HepG2 (cell line): ENCODE measurements around the gene JMJD4. TPM values are rescaled to one million over a fixed set of nuclear protein-coding genes. Genes with fewer than 3 reads are reported as not detected.

Experiments
- ATAC-seq: fragments of 200-7000 bp; cut with Tn5 transposase; 3 replicates; pipeline ENCODE4 v1.9.1; 2020; ENCODE audit warnings: mild to moderate bottlenecking, moderate library complexity
- BruUV-seq: library from RNA; stranded (reverse); fragments of 400-500 nt; replicated peaks from 2 replicates; lab custom pipeline; 2021; lab: Mats Ljungman, UMichigan
- CTCF ChIA-PET: fragments of 300-600 bp; formaldehyde crosslinking; extraction: SDS; loops from one replicate; lab custom pipeline; 2021; ENCODE audit warnings: low total read pairs, inconsistent platforms, low intra/inter-chr PET ratio; lab: Yijun Ruan, JAX
- POLR2A ChIA-PET: fragments of 350-600 bp; sonication (Branson Sonifier 250); formaldehyde crosslinking; loops from one replicate; lab custom pipeline; 2020; ENCODE audit warnings: antibody characterized with exemption, inconsistent platforms; lab: Yijun Ruan, JAX
- DNase-seq: peaks from one replicate; pipeline ENCODE4 v3.0.0-alpha.2; 2015; ENCODE audit warnings: low spot score
- FAIRE-seq: peaks from 3 replicates; lab custom pipeline; 2011; peaks lifted over from hg19 to GRCh38; lab: Jason Lieb, UNC
- H2AFZ ChIP-seq: one replicate; pipeline ENCODE4 v1.6.1; 2011; ENCODE audit warnings: low read length, inconsistent platforms
- H3K27ac ChIP-seq: fragments of 300-600 bp; 3 replicates; pipeline ENCODE4 v1.8.0; 2011; ENCODE audit warnings: mixed run types, mild to moderate bottlenecking, mixed read lengths, low read length, inconsistent platforms; ENCODE audit not compliant: insufficient read depth; ENCODE audit errors: extremely low read length
- H3K27me3 ChIP-seq, 2 experiments: fragments of 200-600 bp in 1 of 2; 2 replicates in 1 of 2; 3 replicates in 1 of 2; pipeline versions ENCODE4 v1.6.0 to v1.8.0; 2011; ENCODE audit warnings: low read length in 2 of 2, mild to moderate bottlenecking in 2 of 2, moderate library complexity in 2 of 2, inconsistent platforms in 1 of 2; ENCODE audit not compliant: insufficient read depth in 2 of 2, control insufficient read depth in 1 of 2
- H3K36me3 ChIP-seq, 2 experiments: fragments of 200-600 bp in 1 of 2; replicated peaks in 1 of 2; 2 replicates in 1 of 2; 3 replicates in 1 of 2; pipeline versions ENCODE4 v1.5.1 to v1.8.0; 2011; ENCODE audit warnings: low read length in 2 of 2, inconsistent platforms in 1 of 2; ENCODE audit not compliant: insufficient read depth in 2 of 2, control insufficient read depth in 1 of 2
- H3K4me1 ChIP-seq: 2 replicates; pipeline ENCODE4 v1.5.1; 2012; ENCODE audit warnings: low read length, inconsistent platforms; ENCODE audit not compliant: insufficient read depth
- H3K4me2 ChIP-seq: 2 replicates; pipeline ENCODE4 v1.6.0; 2011; ENCODE audit warnings: low read depth, low read length, inconsistent platforms
- H3K4me3 ChIP-seq, 3 experiments: fragments of 200-600 bp in 1 of 3; sonication (generic), shearing (Covaris generic) in 1 of 3; replicated peaks in 1 of 3; 2 replicates each; pipeline ENCODE4 v1.5.1; 2011 to 2016; ENCODE audit warnings: low read length in 3 of 3, inconsistent platforms in 2 of 3, low read depth in 2 of 3, mild to moderate bottlenecking in 2 of 3, control low read depth in 1 of 3, mixed read lengths in 1 of 3; ENCODE audit not compliant: insufficient read depth in 1 of 3
- H3K79me2 ChIP-seq: one replicate; pipeline ENCODE4 v1.6.1; 2011; ENCODE audit warnings: low read length, inconsistent platforms; ENCODE audit not compliant: insufficient read depth
- H3K9ac ChIP-seq: 2 replicates; pipeline ENCODE4 v1.6.0; 2011; ENCODE audit warnings: mild to moderate bottlenecking, low read depth, low read length, inconsistent platforms; ENCODE audit not compliant: insufficient read depth
- H3K9me3 ChIP-seq: 2 replicates; pipeline ENCODE4 v1.5.1; 2012; ENCODE audit warnings: mild to moderate bottlenecking, low read length
- H4K20me1 ChIP-seq: 2 replicates; pipeline ENCODE4 v1.6.0; 2011; ENCODE audit warnings: inconsistent platforms, mild to moderate bottlenecking, low read length, moderate library complexity; ENCODE audit not compliant: insufficient read depth
- ATF1 ChIP-seq: IDR thresholded peaks from 2 replicates; pipeline ENCODE4 v1.6.1; 2016; ENCODE audit warnings: mild to moderate bottlenecking, control low read depth
- MBNL3 ChIP-seq: fragments of 250-450 bp; sonication (Bioruptor Pico); conservative IDR thresholded peaks from 2 replicates; pipeline ENCODE4 v1.8.0; 2022; ENCODE audit warnings: mild to moderate bottlenecking, inconsistent platforms
- MTERF4 ChIP-seq: sonication (generic); formaldehyde crosslinking; IDR thresholded peaks from 2 replicates; pipeline ENCODE4 v1.8.0; 2023; ENCODE audit warnings: mild to moderate bottlenecking, missing genetic modification reagents
- SSRP1 ChIP-seq: IDR thresholded peaks from 2 replicates; pipeline ENCODE4 v1.6.1; 2016; ENCODE audit warnings: control low read depth
- TBL1XR1 ChIP-seq: fragments of 150-350 bp; IDR thresholded peaks from 2 replicates; pipeline ENCODE4 v1.6.1; 2014; ENCODE audit warnings: borderline replicate concordance, low read length; ENCODE audit not compliant: partially characterized antibody
- ZBTB3 ChIP-seq: sonication (generic); formaldehyde crosslinking; IDR thresholded peaks from 2 replicates; pipeline ENCODE4 v1.4.0; 2020; ENCODE audit warnings: low read depth, mild to moderate bottlenecking, moderate library complexity, missing genetic modification reagents, borderline replicate concordance
- ZZZ3 ChIP-seq: sonication (generic); formaldehyde crosslinking; IDR thresholded peaks from 2 replicates; pipeline ENCODE4 v1.4.0; 2020; ENCODE audit warnings: missing genetic modification reagents, mild to moderate bottlenecking, borderline replicate concordance
- WGBS: methylation state at CpG from one replicate; pipeline ENCODE4 v1.1.6; 2017; ENCODE audit warnings: low lambda C conversion rate; 5-methylcytosine and 5-hydroxymethylcytosine counted together
- in situ Hi-C: cut with HindIII; loops from 2 replicates; pipeline ENCODE4 v1.10.0; 2017; ENCODE audit warnings: low pct_unique_long_range_greater_than_20kb; ENCODE audit not compliant: extremely low pct_ligation_motif_present
- intact Hi-C: fragments of 100-400 bp; cut with micrococcal nuclease; formaldehyde crosslinking; loops from one replicate; pipeline ENCODE4 v1.10.0; 2022; ENCODE audit not compliant: unreplicated experiment
- polyA plus RNA-seq, 8 experiments: library from polyadenylated mRNA; depleted of rRNA in 3 of 8; stranded (reverse) in 7 of 8; unstranded in 1 of 8; fragments of >200 nt; fragmentation: Illumina TruSeq in 4 of 8; extraction: Trizol in 4 of 8; gene quantifications; 2 replicates each; pipeline versions ENCODE4 v1.2.1 to v1.2.3, GENCODE V29; 2011 to 2016; ENCODE audit warnings: low read depth in 4 of 8, missing spikeins in 1 of 8, mixed read lengths in 1 of 8; ENCODE audit not compliant: insufficient read depth in 1 of 8
- total RNA-seq, 5 experiments: library from RNA; depleted of rRNA; stranded (reverse); fragments of >200 nt; fragmentation: Illumina TruSeq; extraction: Trizol; gene quantifications; 2 replicates each; pipeline ENCODE4 v1.2.3, GENCODE V29; 2016; ENCODE audit warnings: low read depth in 1 of 5

Gene JMJD4
- total and polyA plus RNA-seq, 2 of the 13 experiments (the other 11 are each of a cell fraction or from before 2014, with no cell fraction given), result 10.2 to 29.0 TPM

GRCh38 chr1:227774821-227775661, 39.9 kb upstream of the JMJD4 start:
- TF ChIP-seq TBL1XR1 (no peak), ATF1 (CRISPR knock-in tag) (no peak), SSRP1 (no peak), MTERF4 (CRISPR knock-in tag) (no peak), ZZZ3 (CRISPR knock-in tag) (no peak), MBNL3 (CRISPR knock-in tag) (no peak), ZBTB3 (CRISPR knock-in tag) (no peak)
- Histone ChIP-seq H3K27me3 (no peaks in the 10 kb centered on the region), H3K79me2 (no peaks in the 10 kb centered on the region), H3K27ac (no peak overlapping the region), H4K20me1 (no peaks in the 10 kb centered on the region), H3K9ac (no peak overlapping the region), H3K9me3 (no peaks in the 10 kb centered on the region), H3K36me3 (peaks cover 10 to 21% of the 10 kb centered on the region in 2 experiments; a peak in 4 of 5 replicates), H3K4me3 (no peak overlapping the region), H2AFZ (no peak overlapping the region), H3K4me2 (no peak overlapping the region), H3K4me1 (no peaks in the 10 kb centered on the region)
- no TSS peak for BruUV-seq
- ChIA-PET CTCF (no interaction called here), POLR2A (no interaction called here)
- no peak for ATAC-seq
- intact Hi-C loops, result no loop called here
- in situ Hi-C loops, result no loop called here
- WGBS, result 96% methylated on average over 12 of the region's 42 CpGs
- no peak for FAIRE-seq
- no peak for DNase-seq
